ENCODE data around the gene SCYGR1.
"Not testable (repeated sequence)": the region's sequence is repeated elsewhere in the genome, so short reads cannot be mapped to it uniquely, and the experiment has no call there.

The SCYGR1 gene

GRCh38 chr2:227402959-227403358 lies 15.2 kb upstream of the SCYGR1 start:
- DNase-seq (ENCODE audit: low read depth in 2 of 2) = no peak

- no peak for DNase-seq (ENCODE audit: low read depth in 2 of 2)
Measured at GRCh38 chr2:227402321-227402720, 14.6 kb upstream of the SCYGR1 start.

- DNase-seq (ENCODE audit: low read depth in 2 of 2) = no peak
Measured at GRCh38 chr2:227401550-227401949, 13.8 kb upstream of the SCYGR1 start.

GRCh38 chr2:227398684-227399670 lies 11.2 kb upstream of the SCYGR1 start:
- DNase-seq (ENCODE audit: low read depth in 2 of 2) = no peak

GRCh38 chr2:227397562-227397961 lies 9.8 kb upstream of the SCYGR1 start:
- DNase-seq (ENCODE audit: low read depth in 2 of 2) = no peak

- DNase-seq (ENCODE audit: low read depth in 2 of 2) = no peak
Measured at GRCh38 chr2:227395556-227395955, 7.8 kb upstream of the SCYGR1 start.

- no peak for DNase-seq (ENCODE audit: low read depth in 2 of 2)
Measured at GRCh38 chr2:227394401-227394800, 6.7 kb upstream of the SCYGR1 start.

GRCh38 chr2:227390468-227391256 lies 2.9 kb upstream of the SCYGR1 start:
- DNase-seq (ENCODE audit: low read depth in 2 of 2) = no peak

- no peak for DNase-seq (ENCODE audit: low read depth in 2 of 2)
Measured at GRCh38 chr2:227389661-227390060, 1.9 kb upstream of the SCYGR1 start.

GRCh38 chr2:227389231-227389630 lies 1.5 kb upstream of the SCYGR1 start:
- no peak for DNase-seq (ENCODE audit: low read depth in 2 of 2)

GRCh38 chr2:227388537-227389011 lies 825 bp upstream of the SCYGR1 start:
- DNase-seq (ENCODE audit: low read depth in 2 of 2) = no peak

- DNase-seq (ENCODE audit: low read depth in 2 of 2) = no peak
Measured at GRCh38 chr2:227386630-227387029, 1.1 kb downstream of the SCYGR1 start.

GRCh38 chr2:227383686-227384085 lies 4.1 kb downstream of the SCYGR1 start:
- no peak for DNase-seq (ENCODE audit: low read depth in 2 of 2)

- not testable (repeated sequence) for DNase-seq (ENCODE audit: low read depth in 2 of 2)
Measured at GRCh38 chr2:227382241-227382835, 5.4 kb downstream of the SCYGR1 start.

GRCh38 chr2:227379095-227379494 lies 8.7 kb downstream of the SCYGR1 start, which contains the start of gene TM4SF20:
Gene TM4SF20 (minus strand): TSS chr2:227379306. CDS start chr2:227379268, 38 bp downstream.
- DNase-seq (ENCODE audit: low read depth in 2 of 2) = no peak

GRCh38 chr2:227378371-227378782 lies 9.4 kb downstream of the SCYGR1 start:
- no peak for DNase-seq (ENCODE audit: low read depth in 2 of 2)

GRCh38 chr2:227377467-227378351 lies 10.0 kb downstream of the SCYGR1 start:
- no peak for DNase-seq (ENCODE audit: low read depth in 2 of 2)

GRCh38 chr2:227376656-227377396 lies 10.9 kb downstream of the SCYGR1 start:
- DNase-seq (ENCODE audit: low read depth in 2 of 2) = no peak

- DNase-seq (ENCODE audit: low read depth in 2 of 2) = peak in 1 of 2 donors; percentile 6
Measured at GRCh38 chr2:227374158-227374557, 13.6 kb downstream of the SCYGR1 start.

- no peak for DNase-seq (ENCODE audit: low read depth in 2 of 2)
Measured at GRCh38 chr2:227373389-227373788, 14.4 kb downstream of the SCYGR1 start.

All from activated CD8-positive, alpha-beta memory T cell treated with anti-CD3 and anti-CD28 coated beads for 4 hours (primary cell).